GM21737 (cell line): ENCODE results near the gene NFYC.
A peak's percentile ranks its signal among the peaks of the same experiment; 100 is the strongest.

Experiments
- ATAC-seq: cut with Tn5 transposase; IDR thresholded peaks from one replicate; pipeline ENCODE4 v1.9.1; 2021; ENCODE audit warnings: mild to moderate bottlenecking, moderate library complexity; ENCODE audit not compliant: unreplicated experiment

Gene NFYC

GRCh38 chr1:40691538-40692428 is at the start of gene NFYC:
Gene NFYC, plus strand, starts transcription at chr1:40691704. Its CDS starts 47,140 bp downstream, at chr1:40738844.
- ATAC-seq = peak; percentile 75

GRCh38 chr1:40645118-40645680 is 46.3 kb upstream of the NFYC start:
- no peak for ATAC-seq

- ATAC-seq = no peak
Observed at GRCh38 chr1:40646315-40646714, 45.2 kb upstream of the NFYC start.

- ATAC-seq = no peak
Observed at GRCh38 chr1:40648200-40648599, 43.3 kb upstream of the NFYC start.

- no peak for ATAC-seq
Observed at GRCh38 chr1:40648928-40649591, 42.4 kb upstream of the NFYC start.

GRCh38 chr1:40649592-40649930 is 41.9 kb upstream of the NFYC start:
- ATAC-seq = no peak

GRCh38 chr1:40650075-40650474 is 41.4 kb upstream of the NFYC start:
- no peak for ATAC-seq

GRCh38 chr1:40651138-40651857 is 40.2 kb upstream of the NFYC start:
- no peak for ATAC-seq

- ATAC-seq = no peak
Observed at GRCh38 chr1:40652468-40652867, 39.0 kb upstream of the NFYC start.

GRCh38 chr1:40652979-40653378 is 38.5 kb upstream of the NFYC start:
- no peak for ATAC-seq

GRCh38 chr1:40653851-40654537 is 37.5 kb upstream of the NFYC start:
- ATAC-seq = no peak

GRCh38 chr1:40657046-40657445 is 34.5 kb upstream of the NFYC start:
- ATAC-seq = no peak

- ATAC-seq = no peak
Observed at GRCh38 chr1:40658751-40659648, 32.5 kb upstream of the NFYC start.

- no peak for ATAC-seq
Observed at GRCh38 chr1:40659649-40659947, 31.9 kb upstream of the NFYC start.

GRCh38 chr1:40661678-40662077 is 29.8 kb upstream of the NFYC start:
- no peak for ATAC-seq

GRCh38 chr1:40662151-40662550 is 29.4 kb upstream of the NFYC start:
- no peak for ATAC-seq

- no peak for ATAC-seq
Observed at GRCh38 chr1:40662864-40663263, 28.6 kb upstream of the NFYC start.

GRCh38 chr1:40663324-40664166 is 28.0 kb upstream of the NFYC start:
- no peak for ATAC-seq

GRCh38 chr1:40664167-40664537 is 27.4 kb upstream of the NFYC start:
- no peak for ATAC-seq
